ENCODE results near the gene ZBTB4. TPM values are rescaled to one million over a fixed set of nuclear protein-coding genes. Genes with fewer than 3 reads are reported as not detected.
"Not testable (repeated sequence)": the region's sequence is repeated elsewhere in the genome, so short reads cannot be mapped to it uniquely, and the experiment has no call there.

Gene ZBTB4
- total RNA-seq, 1 experiment from 2014 or later, result 14.4 TPM

DNA sequence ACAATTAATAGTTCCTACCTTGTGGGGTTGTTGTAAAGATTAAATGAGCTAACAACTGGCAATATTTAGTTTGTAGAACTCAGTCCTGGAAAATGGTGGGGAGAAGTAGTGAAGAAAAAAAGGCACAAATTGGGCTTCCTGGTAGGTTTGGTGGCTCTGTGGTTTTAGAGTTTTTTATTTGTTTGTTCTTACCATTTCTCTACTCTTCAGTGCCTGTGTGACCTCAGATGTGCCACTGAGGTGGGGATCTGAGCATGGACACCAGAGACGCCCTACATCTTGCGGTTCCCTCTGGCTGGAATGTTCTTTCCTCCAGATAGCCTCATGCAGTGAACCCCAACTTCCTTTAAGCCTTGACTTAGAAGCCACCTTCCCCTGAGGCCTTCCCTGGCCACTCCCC lies 7.7 kb downstream of the ZBTB4 start:
- H2AFZ ChIP-seq (ENCODE audit: low read length), result no peak overlapping the region
- H3K4me1 Mint-ChIP-seq, result peaks cover 4 to 8% of the 10 kb centered on the region in 2 experiments; a peak in 3 of 4 replicates
- 0 out of 2 replicates have a peak, but pooled peaks cover 3% of the 10 kb centered on the region for H3K79me2 ChIP-seq (ENCODE audit: insufficient read depth, low read length)
- no peak overlapping the region for H3K4me2 ChIP-seq (ENCODE audit: insufficient read depth, insufficient read length, low read length)
- H3K79me1 ChIP-seq (ENCODE audit: insufficient read depth, low read depth, low read length, poor library complexity, severe bottlenecking), result peaks cover 3% of the 10 kb centered on the region
- H4K20me1 ChIP-seq (ENCODE audit: control insufficient read depth, insufficient read depth, insufficient read length), result no peaks in the 10 kb centered on the region
- H3T11ph ChIP-seq (ENCODE audit: low read length), result no peak overlapping the region
- H3K27ac ChIP-seq (ENCODE audit: insufficient read length, low read depth, low read length), result no peak overlapping the region
- H2AK5ac ChIP-seq (ENCODE audit: insufficient read length, low read length), result no peak overlapping the region
- no peaks in the 10 kb centered on the region for H3K9me3 Mint-ChIP-seq
- no peaks in the 10 kb centered on the region for H3K23me2 ChIP-seq (ENCODE audit: insufficient read length, low read depth, low read length, poor library complexity, severe bottlenecking)
- no peaks in the 10 kb centered on the region for H3K9me3 ChIP-seq (ENCODE audit: control insufficient read depth, low read depth, low read length)
- H4K91ac ChIP-seq (ENCODE audit: insufficient read length, low read depth, low read length), result no peak overlapping the region
- no CpG with 5 or more reads among the region's 2 CpGs for WGBS (ENCODE audit: extremely low coverage, insufficient read length, low lambda C conversion rate)
- DNase-seq, result no peak
- no peak overlapping the region for H2BK120ac ChIP-seq (ENCODE audit: low read depth, low read length, poor library complexity, severe bottlenecking)
- no peak overlapping the region for H3K9ac ChIP-seq (ENCODE audit: extremely low read depth, insufficient read length, low read length)
- no peak overlapping the region for H3K14ac ChIP-seq (ENCODE audit: insufficient read depth, low read length)
- H3K27me3 Mint-ChIP-seq (ENCODE audit: low read depth), result no peaks in the 10 kb centered on the region
- no peaks in the 10 kb centered on the region for H3K27me3 ChIP-seq (ENCODE audit: insufficient read depth, low read length)
- no peak overlapping the region for H4K5ac ChIP-seq (ENCODE audit: insufficient read length, low read depth, low read length)
- H2BK15ac ChIP-seq (ENCODE audit: low read depth, low read length), result no peak overlapping the region
- H2BK5ac ChIP-seq (ENCODE audit: insufficient read length, low read length), result no peak overlapping the region
- no peak overlapping the region; a peak in 1 of 7 replicates for H3K27ac Mint-ChIP-seq
- no peak overlapping the region for H4K8ac ChIP-seq (replicated peaks; ENCODE audit: insufficient read length, low read depth, low read length)
- peaks cover 0 to 5% (median 0%) of the 10 kb centered on the region in 3 experiments; a peak in 3 of 7 replicates for H3K36me3 Mint-ChIP-seq (ENCODE audit: insufficient read depth in 1 of 3, low read depth in 3 of 3)
- no peak overlapping the region for H3K4me3 Mint-ChIP-seq
- H3K18ac ChIP-seq (ENCODE audit: insufficient read length, low read depth, low read length), result no peak overlapping the region
- no peak overlapping the region for H3K4ac ChIP-seq (ENCODE audit: low read depth, low read length)
- peaks cover 3% of the 10 kb centered on the region; the same call in 1 of the 2 replicates for H3K4me1 ChIP-seq (ENCODE audit: insufficient read depth, low read length)
- H3K23ac ChIP-seq (ENCODE audit: insufficient read length, low read depth, low read length), result no peak overlapping the region
- no peak overlapping the region for H3K56ac ChIP-seq (ENCODE audit: insufficient read length, low read depth, low read length)
- no peak overlapping the region for H2BK20ac ChIP-seq (ENCODE audit: low read depth, low read length, poor library complexity, severe bottlenecking)
- TF ChIP-seq, protein P1, sequence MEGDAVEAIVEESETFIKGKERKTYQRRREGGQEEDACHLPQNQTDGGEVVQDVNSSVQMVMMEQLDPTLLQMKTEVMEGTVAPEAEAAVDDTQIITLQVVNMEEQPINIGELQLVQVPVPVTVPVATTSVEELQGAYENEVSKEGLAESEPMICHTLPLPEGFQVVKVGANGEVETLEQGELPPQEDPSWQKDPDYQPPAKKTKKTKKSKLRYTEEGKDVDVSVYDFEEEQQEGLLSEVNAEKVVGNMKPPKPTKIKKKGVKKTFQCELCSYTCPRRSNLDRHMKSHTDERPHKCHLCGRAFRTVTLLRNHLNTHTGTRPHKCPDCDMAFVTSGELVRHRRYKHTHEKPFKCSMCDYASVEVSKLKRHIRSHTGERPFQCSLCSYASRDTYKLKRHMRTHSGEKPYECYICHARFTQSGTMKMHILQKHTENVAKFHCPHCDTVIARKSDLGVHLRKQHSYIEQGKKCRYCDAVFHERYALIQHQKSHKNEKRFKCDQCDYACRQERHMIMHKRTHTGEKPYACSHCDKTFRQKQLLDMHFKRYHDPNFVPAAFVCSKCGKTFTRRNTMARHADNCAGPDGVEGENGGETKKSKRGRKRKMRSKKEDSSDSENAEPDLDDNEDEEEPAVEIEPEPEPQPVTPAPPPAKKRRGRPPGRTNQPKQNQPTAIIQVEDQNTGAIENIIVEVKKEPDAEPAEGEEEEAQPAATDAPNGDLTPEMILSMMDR (conservative IDR thresholded peaks at IDR 0.05), result no peak
- H2BK12ac ChIP-seq (ENCODE audit: insufficient read length, low read depth, low read length), result no peak overlapping the region

DNA sequence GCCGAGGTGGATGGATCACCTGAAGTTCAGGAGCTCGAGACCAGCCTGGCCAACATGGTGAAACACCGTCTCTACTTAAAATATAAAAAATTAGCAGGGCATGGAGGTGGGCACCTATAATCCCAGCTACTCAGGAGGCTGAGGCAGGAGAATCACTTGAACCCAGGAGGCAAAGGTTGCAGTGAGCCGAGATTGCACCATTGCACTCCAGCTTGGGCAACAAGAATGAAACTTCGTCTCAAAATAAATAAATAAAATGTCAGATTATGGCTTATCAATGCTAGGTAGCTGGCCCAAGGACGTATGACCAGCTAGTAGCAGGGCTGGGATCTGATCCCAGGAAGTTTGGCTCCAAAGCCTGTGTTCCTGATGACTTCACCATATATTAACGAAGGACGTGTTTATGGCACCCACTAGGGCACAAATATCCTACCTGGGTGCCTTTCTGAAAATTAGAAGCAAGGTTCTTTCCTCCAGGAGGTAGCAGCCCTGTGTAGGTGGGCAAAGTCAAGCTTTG lies 8.9 kb downstream of the ZBTB4 start:
- not testable (repeated sequence) for H3K27me3 Mint-ChIP-seq (ENCODE audit: low read depth); H3K18ac ChIP-seq (ENCODE audit: insufficient read length, low read depth, low read length); H2BK5ac ChIP-seq (ENCODE audit: insufficient read length, low read length); H3K14ac ChIP-seq (ENCODE audit: insufficient read depth, low read length); H4K91ac ChIP-seq (ENCODE audit: insufficient read length, low read depth, low read length); H3K27me3 ChIP-seq (ENCODE audit: insufficient read depth, low read length); H3K4me2 ChIP-seq (ENCODE audit: insufficient read depth, insufficient read length, low read length); H4K20me1 ChIP-seq (ENCODE audit: control insufficient read depth, insufficient read depth, insufficient read length); H3K9me3 ChIP-seq (ENCODE audit: control insufficient read depth, low read depth, low read length); H3K79me2 ChIP-seq (ENCODE audit: insufficient read depth, low read length); H3K56ac ChIP-seq (ENCODE audit: insufficient read length, low read depth, low read length); H3K27ac Mint-ChIP-seq; H3K79me1 ChIP-seq (ENCODE audit: insufficient read depth, low read depth, low read length, poor library complexity, severe bottlenecking); DNase-seq; H2BK15ac ChIP-seq (ENCODE audit: low read depth, low read length); H2BK120ac ChIP-seq (ENCODE audit: low read depth, low read length, poor library complexity, severe bottlenecking); H3K4me1 Mint-ChIP-seq; H3K9me3 Mint-ChIP-seq; H3K23me2 ChIP-seq (ENCODE audit: insufficient read length, low read depth, low read length, poor library complexity, severe bottlenecking); H2BK20ac ChIP-seq (ENCODE audit: low read depth, low read length, poor library complexity, severe bottlenecking); H3T11ph ChIP-seq (ENCODE audit: low read length); H3K9ac ChIP-seq (ENCODE audit: extremely low read depth, insufficient read length, low read length); H2AFZ ChIP-seq (ENCODE audit: low read length); H3K4me3 Mint-ChIP-seq; H2AK5ac ChIP-seq (ENCODE audit: insufficient read length, low read length); H3K27ac ChIP-seq (ENCODE audit: insufficient read length, low read depth, low read length); H3K23ac ChIP-seq (ENCODE audit: insufficient read length, low read depth, low read length); H2BK12ac ChIP-seq (ENCODE audit: insufficient read length, low read depth, low read length); H4K8ac ChIP-seq (replicated peaks; ENCODE audit: insufficient read length, low read depth, low read length); H4K5ac ChIP-seq (ENCODE audit: insufficient read length, low read depth, low read length); H3K4me1 ChIP-seq (ENCODE audit: insufficient read depth, low read length); H3K4ac ChIP-seq (ENCODE audit: low read depth, low read length)
- H3K36me3 Mint-ChIP-seq (ENCODE audit: insufficient read depth in 1 of 3, low read depth in 3 of 3), result peaks cover 1 to 12% (median 2%) of the 10 kb centered on the region in 3 experiments; a peak in 4 of 7 replicates
- WGBS (ENCODE audit: extremely low coverage, insufficient read length, low lambda C conversion rate), result no CpG with 5 or more reads among the region's 8 CpGs
